HG03565 (cell line): ENCODE data around the gene PEX14.

ENCODE experiments used
- ATAC-seq: cut with Tn5 transposase; IDR thresholded peaks from one replicate; pipeline ENCODE4 v1.9.1; 2021; ENCODE audit warnings: mild to moderate bottlenecking, moderate library complexity; ENCODE audit not compliant: unreplicated experiment

Gene PEX14

GRCh38 chr1:10629816-10630571 lies 155.2 kb downstream of the PEX14 start:
- ATAC-seq: no peak

- no peak for ATAC-seq
These were observed 155.9 kb downstream of the PEX14 start for GRCh38 chr1:10630661-10631120.

GRCh38 chr1:10631121-10631810 lies 156.5 kb downstream of the PEX14 start:
- ATAC-seq: no peak

- ATAC-seq: no peak
These were observed 157.3 kb downstream of the PEX14 start for GRCh38 chr1:10631811-10632593.

GRCh38 chr1:10632691-10633090 lies 157.9 kb downstream of the PEX14 start:
- no peak for ATAC-seq

GRCh38 chr1:10633416-10633815 lies 158.7 kb downstream of the PEX14 start:
- no peak for ATAC-seq

- ATAC-seq: no peak
These were observed 159.3 kb downstream of the PEX14 start for GRCh38 chr1:10634075-10634427.

- no peak for ATAC-seq
These were observed 159.8 kb downstream of the PEX14 start for GRCh38 chr1:10634428-10635084.

- ATAC-seq: no peak
These were observed 160.5 kb downstream of the PEX14 start for GRCh38 chr1:10635085-10635896.

GRCh38 chr1:10635992-10636391 lies 161.2 kb downstream of the PEX14 start:
- ATAC-seq: no peak

- no peak for ATAC-seq
These were observed 162.7 kb downstream of the PEX14 start for GRCh38 chr1:10637400-10637799.

- ATAC-seq: no peak
These were observed 163.2 kb downstream of the PEX14 start for GRCh38 chr1:10637834-10638558.

- no peak for ATAC-seq
These were observed 163.8 kb downstream of the PEX14 start for GRCh38 chr1:10638559-10639005.

- ATAC-seq: no peak
These were observed 164.4 kb downstream of the PEX14 start for GRCh38 chr1:10639011-10639774.

- ATAC-seq: no peak
These were observed 165.2 kb downstream of the PEX14 start for GRCh38 chr1:10639775-10640578.

GRCh38 chr1:10640843-10641553 lies 166.2 kb downstream of the PEX14 start:
- ATAC-seq: no peak

- no peak for ATAC-seq
These were observed 167.2 kb downstream of the PEX14 start for GRCh38 chr1:10641976-10642375.
